ENCODE results near the gene PJVK. TPM values are rescaled to one million over a fixed set of nuclear protein-coding genes. Genes with fewer than 3 reads are reported as not detected.

PJVK gene
- total RNA-seq, 2 donors from 2014 or later: 0.91 to 4.7 TPM

DNA sequence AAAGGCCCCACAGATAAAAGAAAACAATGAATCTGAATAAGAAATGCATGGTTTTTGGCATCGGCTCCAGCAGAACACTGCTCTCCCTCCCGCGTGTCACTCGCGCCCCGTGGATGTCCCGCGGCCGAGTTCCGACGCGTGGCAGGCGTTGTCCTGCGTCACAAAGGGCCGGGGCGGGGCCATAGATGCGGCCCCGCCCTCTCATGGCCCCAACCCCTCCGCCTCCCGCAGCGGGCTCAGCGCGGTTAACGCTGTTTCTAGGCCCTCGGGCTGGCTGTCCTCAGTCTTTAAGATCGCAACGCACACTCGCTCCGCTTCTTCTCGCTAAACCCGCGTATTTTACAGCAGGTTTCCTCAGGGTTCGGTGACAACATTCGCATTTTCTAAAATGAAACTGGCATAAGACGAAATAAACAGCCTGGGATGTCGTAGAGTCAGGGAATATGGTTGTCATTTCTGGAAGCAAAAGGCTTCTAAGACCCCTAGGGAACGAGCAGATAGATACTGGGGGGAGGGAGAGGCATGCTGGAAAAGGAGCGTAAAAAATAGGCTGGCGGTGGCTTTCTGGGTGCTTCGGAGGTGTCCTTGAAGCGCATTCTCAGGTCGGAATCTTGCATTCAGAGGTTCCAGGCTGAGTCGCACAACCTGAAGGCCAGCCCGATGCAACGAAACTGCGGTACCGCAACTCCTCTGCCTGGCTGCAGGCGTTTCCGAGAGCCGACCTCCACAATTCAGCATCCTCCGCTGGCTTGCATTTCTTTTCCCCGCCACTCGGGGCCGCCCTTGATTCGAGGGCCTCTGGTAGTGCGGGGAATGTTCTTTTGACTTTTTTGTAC, 27.5 kb downstream of the PJVK start, which contains the start of gene FKBP7:
TSS of gene FKBP7 (minus strand) at position 162 of the 836 bp plus-strand sequence. CDS start at position 61, 101 bp downstream.
- intact Hi-C loops (cut with DNase I): loop anchor here (2.0 kb wide), 1 partner anchor 28 kb away; the partner anchor contains the start of genes PJVK and PRKRA
- no peaks in the 10 kb centered on the region for H3K9me3 ChIP-seq
- TF ChIP-seq CTCF (IDR thresholded peaks at IDR 0.05) (peak in 3 of 4 experiments; percentile 24 to 62 (median 58)), POLR2A (IDR thresholded peaks at IDR 0.05) (peak; percentile 81), POLR2AphosphoS5 (IDR thresholded peaks at IDR 0.05) (peak; percentile 90)
- no peaks in the 10 kb centered on the region for H3K36me3 ChIP-seq
- peak within 1 kb of the TSS; percentile 95 to 96 for H3K27ac ChIP-seq
- H3K27me3 ChIP-seq (replicated peaks; ENCODE audit: insufficient read depth): no peaks in the 10 kb centered on the region
- peak within 1 kb of the TSS; percentile 39 to 59 for H3K4me3 ChIP-seq
- peak; percentile 89 for DNase-seq (ENCODE audit: low spot score)
- peaks cover 8% of the 10 kb centered on the region for H3K4me1 ChIP-seq (replicated peaks)
- WGBS: 3% methylated on average over 55 of the region's 56 CpGs

GRCh38 chr2:178479275-178479616, 28.1 kb downstream of the PJVK start:
- TF ChIP-seq CTCF (IDR thresholded peaks at IDR 0.05) (peak in 1 of 4 experiments; percentile 4), POLR2AphosphoS5 (IDR thresholded peaks at IDR 0.05) (no peak), POLR2A (IDR thresholded peaks at IDR 0.05) (no peak)

GRCh38 chr2:178479758-178480226, 28.6 kb downstream of the PJVK start:
- no peak for DNase-seq (ENCODE audit: low spot score)
- WGBS: 27% methylated on average over 19 of the region's 19 CpGs
- TF ChIP-seq POLR2AphosphoS5 (IDR thresholded peaks at IDR 0.05): no peak
- peak in 1 of 4 experiments; percentile 10 for TF ChIP-seq CTCF (IDR thresholded peaks at IDR 0.05)
- intact Hi-C loops (cut with DNase I): loop anchor here (2.0 kb wide), 1 partner anchor 29 kb away; the partner anchor contains the start of genes PJVK and PRKRA
- no peaks in the 10 kb centered on the region for H3K27me3 ChIP-seq (replicated peaks; ENCODE audit: insufficient read depth)
- H3K4me1 ChIP-seq (replicated peaks): peaks cover 8% of the 10 kb centered on the region
- H3K36me3 ChIP-seq: no peaks in the 10 kb centered on the region
- no peaks in the 10 kb centered on the region for H3K9me3 ChIP-seq
- peak overlapping the region; percentile 78 to 88 for H3K4me3 ChIP-seq
- peak overlapping the region; percentile 95 to 96 for H3K27ac ChIP-seq

More at GRCh38 chr2:178479275-178479616, 28.1 kb downstream of the PJVK start:
- H3K4me1 ChIP-seq (replicated peaks): peaks cover 8% of the 10 kb centered on the region
- no peak for DNase-seq (ENCODE audit: low spot score)
- intact Hi-C loops (cut with DNase I): loop anchor here (2.0 kb wide), 1 partner anchor 28 kb away; the partner anchor contains the start of genes PJVK and PRKRA
- WGBS: 71% methylated on average over 4 of the region's 4 CpGs
- H3K27me3 ChIP-seq (replicated peaks; ENCODE audit: insufficient read depth): no peaks in the 10 kb centered on the region
- no peaks in the 10 kb centered on the region for H3K9me3 ChIP-seq
- no peaks in the 10 kb centered on the region for H3K36me3 ChIP-seq
- peak overlapping the region; percentile 39 to 59 for H3K4me3 ChIP-seq
- peak overlapping the region; percentile 95 to 96 for H3K27ac ChIP-seq

DNA sequence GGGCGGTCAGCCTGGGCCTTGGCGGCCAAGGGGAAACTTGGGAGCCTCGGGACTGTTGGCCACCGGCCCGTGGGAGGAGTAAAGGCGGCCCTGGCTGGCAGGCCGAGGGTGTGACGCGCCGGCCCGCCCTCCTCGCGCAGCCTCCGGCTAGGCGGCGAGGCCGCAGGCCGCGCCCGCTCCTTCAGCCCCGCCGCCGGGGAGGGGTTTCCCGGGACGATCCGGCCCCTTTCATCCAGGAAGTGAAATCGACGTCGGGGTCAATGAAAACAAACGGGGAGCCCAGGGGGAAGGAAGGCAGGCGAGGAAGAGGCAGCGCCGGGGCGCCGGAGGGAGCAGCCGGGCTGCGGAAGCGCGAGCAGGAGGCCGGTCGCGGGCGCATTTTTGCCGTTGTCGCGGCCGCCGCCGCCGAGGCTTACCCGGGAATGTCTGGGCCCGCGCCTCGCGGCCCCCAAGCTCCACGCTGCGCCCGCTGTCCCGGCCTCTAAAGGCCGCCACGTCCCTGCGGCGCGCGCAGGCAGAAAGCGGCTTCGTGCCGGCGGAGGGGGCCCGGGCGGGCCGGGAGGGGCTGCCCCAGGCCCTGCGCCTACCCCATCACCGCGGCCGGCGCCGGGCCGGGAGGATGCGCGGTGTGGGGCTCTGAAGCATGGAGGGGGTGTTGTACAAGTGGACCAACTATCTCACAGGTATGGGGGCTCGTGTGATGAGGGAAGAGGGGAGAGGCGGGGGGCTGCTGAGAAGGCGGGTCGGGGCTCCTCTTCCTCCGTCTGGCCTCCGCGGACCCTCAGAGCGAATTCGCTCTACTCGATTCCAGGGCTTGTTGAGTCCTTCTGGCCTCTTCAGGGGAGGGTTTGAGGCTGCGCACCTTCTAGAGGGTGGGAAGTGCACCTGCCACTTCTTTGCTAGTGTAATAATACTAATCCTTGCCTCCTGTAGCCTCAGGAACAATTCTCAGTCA, 29.3 kb downstream of the PJVK start, which contains the start of gene PLEKHA3:
TSS of gene PLEKHA3 (plus strand) at position 231 of the 955 bp plus-strand sequence. CDS start at position 644, 413 bp downstream.
- H3K4me3 ChIP-seq: peak within 1 kb of the TSS; percentile 78 to 88
- no peaks in the 10 kb centered on the region for H3K9me3 ChIP-seq
- H3K4me1 ChIP-seq (replicated peaks): peaks cover 8% of the 10 kb centered on the region
- peak in 1 of 4 experiments; percentile 19 for TF ChIP-seq CTCF (IDR thresholded peaks at IDR 0.05)
- TF ChIP-seq POLR2A (IDR thresholded peaks at IDR 0.05): peak; percentile 86
- TF ChIP-seq POLR2AphosphoS5 (IDR thresholded peaks at IDR 0.05): peak; percentile 77
- WGBS: under 1% methylated on average over 71 of the region's 92 CpGs
- H3K27ac ChIP-seq: peak within 1 kb of the TSS; percentile 95 to 96
- no peaks in the 10 kb centered on the region for H3K36me3 ChIP-seq
- intact Hi-C loops (cut with DNase I): no loop called here
- peak; percentile 91 for DNase-seq (ENCODE audit: low spot score)
- no peaks in the 10 kb centered on the region for H3K27me3 ChIP-seq (replicated peaks; ENCODE audit: insufficient read depth)

Measured in prostate gland (tissue), 2 donors.